ENCODE measurements around the gene MRPS31.

The MRPS31 gene

GRCh38 chr13:40694426-40694825, 76.6 kb downstream of the MRPS31 start:
- TF ChIP-seq ZFX (IDR thresholded peaks at IDR 0.05) (no peak), CTCF (conservative IDR thresholded peaks at IDR 0.05) (no peak)
- H3K27ac ChIP-seq, result no peak overlapping the region

- H3K27ac ChIP-seq, result no peak overlapping the region
- no peak for TF ChIP-seq ZFX (IDR thresholded peaks at IDR 0.05)
- no peak for TF ChIP-seq CTCF (conservative IDR thresholded peaks at IDR 0.05)
Observed at GRCh38 chr13:40692946-40693345, 78.0 kb downstream of the MRPS31 start.

GRCh38 chr13:40688781-40689180, 82.2 kb downstream of the MRPS31 start:
- H3K27ac ChIP-seq, result no peak overlapping the region
- no peak for TF ChIP-seq CTCF (conservative IDR thresholded peaks at IDR 0.05)
- no peak for TF ChIP-seq ZFX (IDR thresholded peaks at IDR 0.05)

GRCh38 chr13:40682449-40683240, 88.3 kb downstream of the MRPS31 start:
- no peak for TF ChIP-seq ZFX (IDR thresholded peaks at IDR 0.05)
- TF ChIP-seq CTCF (conservative IDR thresholded peaks at IDR 0.05), result peak; percentile 71
- H3K27ac ChIP-seq, result no peak overlapping the region

- H3K27ac ChIP-seq, result no peak overlapping the region
- TF ChIP-seq CTCF (conservative IDR thresholded peaks at IDR 0.05) (no peak), ZFX (IDR thresholded peaks at IDR 0.05) (no peak)
Observed at GRCh38 chr13:40681341-40682146, 89.4 kb downstream of the MRPS31 start.

GRCh38 chr13:40680659-40681323, 90.2 kb downstream of the MRPS31 start:
- no peak overlapping the region for H3K27ac ChIP-seq
- no peak for TF ChIP-seq CTCF (conservative IDR thresholded peaks at IDR 0.05)

Measured in C4-2B (cell line).